ENCODE data around the gene CACNA2D3.
A peak's percentile ranks its signal among the peaks of the same experiment; 100 is the strongest.

The CACNA2D3 gene

GRCh38 chr3:54171509-54171908 lies 49.2 kb downstream of the CACNA2D3 start:
- DNase-seq (ENCODE audit: low read depth): no peak

- no peak for DNase-seq (ENCODE audit: low read depth)
Observed at GRCh38 chr3:54171951-54172350, 49.6 kb downstream of the CACNA2D3 start.

- DNase-seq (ENCODE audit: low read depth): no peak
Observed at GRCh38 chr3:54173371-54173770, 51.0 kb downstream of the CACNA2D3 start.

GRCh38 chr3:54176106-54176505 lies 53.8 kb downstream of the CACNA2D3 start:
- DNase-seq (ENCODE audit: low read depth): peak; percentile 13

GRCh38 chr3:54177816-54178215 lies 55.5 kb downstream of the CACNA2D3 start:
- DNase-seq (ENCODE audit: low read depth): no peak

- DNase-seq (ENCODE audit: low read depth): no peak
Observed at GRCh38 chr3:54178376-54178775, 56.0 kb downstream of the CACNA2D3 start.

GRCh38 chr3:54180921-54181320 lies 58.6 kb downstream of the CACNA2D3 start:
- DNase-seq (ENCODE audit: low read depth): no peak

GRCh38 chr3:54182242-54182641 lies 59.9 kb downstream of the CACNA2D3 start:
- no peak for DNase-seq (ENCODE audit: low read depth)

GRCh38 chr3:54185740-54186139 lies 63.4 kb downstream of the CACNA2D3 start:
- DNase-seq (ENCODE audit: low read depth): no peak

GRCh38 chr3:54188176-54188791 lies 65.9 kb downstream of the CACNA2D3 start:
- DNase-seq (ENCODE audit: low read depth): peak; percentile 13

- no peak for DNase-seq (ENCODE audit: low read depth)
Observed at GRCh38 chr3:54191220-54191619, 68.9 kb downstream of the CACNA2D3 start.

- DNase-seq (ENCODE audit: low read depth): no peak
Observed at GRCh38 chr3:54192026-54192425, 69.7 kb downstream of the CACNA2D3 start.

- no peak for DNase-seq (ENCODE audit: low read depth)
Observed at GRCh38 chr3:54193093-54193492, 70.7 kb downstream of the CACNA2D3 start.

GRCh38 chr3:54196360-54196991 lies 74.1 kb downstream of the CACNA2D3 start:
- no peak for DNase-seq (ENCODE audit: low read depth)

- DNase-seq (ENCODE audit: low read depth): no peak
Observed at GRCh38 chr3:54197509-54197908, 75.2 kb downstream of the CACNA2D3 start.

GRCh38 chr3:54198556-54198955 lies 76.2 kb downstream of the CACNA2D3 start:
- DNase-seq (ENCODE audit: low read depth): no peak

- DNase-seq (ENCODE audit: low read depth): no peak
Observed at GRCh38 chr3:54202054-54202453, 79.7 kb downstream of the CACNA2D3 start.

- no peak for DNase-seq (ENCODE audit: low read depth)
Observed at GRCh38 chr3:54202651-54203248, 80.4 kb downstream of the CACNA2D3 start.

GRCh38 chr3:54206874-54207273 lies 84.5 kb downstream of the CACNA2D3 start:
- no peak for DNase-seq (ENCODE audit: low read depth)

GRCh38 chr3:54211097-54211496 lies 88.7 kb downstream of the CACNA2D3 start:
- DNase-seq (ENCODE audit: low read depth): no peak

GRCh38 chr3:54212723-54213122 lies 90.4 kb downstream of the CACNA2D3 start:
- no peak for DNase-seq (ENCODE audit: low read depth)

- DNase-seq (ENCODE audit: low read depth): no peak
Observed at GRCh38 chr3:54213907-54214306, 91.6 kb downstream of the CACNA2D3 start.

- DNase-seq (ENCODE audit: low read depth): no peak
Observed at GRCh38 chr3:54214845-54215244, 92.5 kb downstream of the CACNA2D3 start.

- no peak for DNase-seq (ENCODE audit: low read depth)
Observed at GRCh38 chr3:54215521-54215920, 93.2 kb downstream of the CACNA2D3 start.
